HEK293 (cell line): ENCODE data around the gene RAI14.
A peak's percentile ranks its signal among the peaks of the same experiment; 100 is the strongest.

Experiments used
- AEBP2 ChIP-seq: fragments of 450-650 bp; formaldehyde crosslinking; IDR thresholded peaks from 2 replicates; pipeline ENCODE4 v1.5.1; 2016; ENCODE audit warnings: missing biosample characterization, missing genetic modification characterization, borderline replicate concordance
- KLF16 ChIP-seq: fragments of 450-650 bp; formaldehyde crosslinking; IDR thresholded peaks from 2 replicates; pipeline ENCODE4 v1.5.1; 2017; ENCODE audit warnings: missing biosample characterization, missing genetic modification characterization
- PRDM6 ChIP-seq: fragments of 450-650 bp; formaldehyde crosslinking; IDR thresholded peaks from 2 replicates; pipeline ENCODE4 v1.5.1; 2017; ENCODE audit warnings: missing biosample characterization, missing genetic modification characterization
- REPIN1 ChIP-seq: fragments of 450-650 bp; formaldehyde crosslinking; IDR thresholded peaks from 2 replicates; pipeline ENCODE4 v1.5.1; 2017; ENCODE audit warnings: missing biosample characterization, missing genetic modification characterization, low read depth
- ZBTB6 ChIP-seq: fragments of 450-650 bp; formaldehyde crosslinking; IDR thresholded peaks from 2 replicates; pipeline ENCODE4 v1.5.1; 2017; ENCODE audit warnings: missing biosample characterization, missing genetic modification characterization
- ZNF10 ChIP-seq: fragments of 450-650 bp; formaldehyde crosslinking; IDR thresholded peaks from 2 replicates; pipeline ENCODE4 v1.5.1; 2017; ENCODE audit warnings: missing biosample characterization, missing genetic modification characterization
- ZNF133 ChIP-seq: fragments of 450-650 bp; formaldehyde crosslinking; IDR thresholded peaks from 2 replicates; pipeline ENCODE4 v1.5.1; 2016; ENCODE audit warnings: missing biosample characterization, missing genetic modification characterization
- ZNF155 ChIP-seq: fragments of 450-650 bp; formaldehyde crosslinking; IDR thresholded peaks from 2 replicates; pipeline ENCODE4 v1.5.1; 2016; ENCODE audit warnings: missing biosample characterization, missing genetic modification characterization
- ZNF248 ChIP-seq: fragments of 450-650 bp; formaldehyde crosslinking; IDR thresholded peaks from 2 replicates; pipeline ENCODE4 v1.5.1; 2017; ENCODE audit warnings: missing biosample characterization, missing genetic modification characterization
- ZNF26 ChIP-seq: fragments of 450-650 bp; formaldehyde crosslinking; IDR thresholded peaks from 2 replicates; pipeline ENCODE4 v1.5.1; 2016; ENCODE audit warnings: missing biosample characterization, missing genetic modification characterization
- ZNF280D ChIP-seq: fragments of 450-650 bp; formaldehyde crosslinking; IDR thresholded peaks from 2 replicates; pipeline ENCODE4 v1.5.1; 2016; ENCODE audit warnings: missing biosample characterization, missing genetic modification characterization
- ZNF292 ChIP-seq: fragments of 450-650 bp; formaldehyde crosslinking; IDR thresholded peaks from 2 replicates; pipeline ENCODE4 v1.5.1; 2016; ENCODE audit warnings: low read depth, missing biosample characterization, missing genetic modification characterization, borderline replicate concordance
- ZNF335 ChIP-seq: fragments of 450-650 bp; formaldehyde crosslinking; conservative IDR thresholded peaks from 2 replicates; pipeline ENCODE4 v1.5.1; 2016; ENCODE audit warnings: missing biosample characterization, missing genetic modification characterization
- ZNF558 ChIP-seq: fragments of 450-650 bp; formaldehyde crosslinking; IDR thresholded peaks from 2 replicates; pipeline ENCODE4 v1.5.1; 2016; ENCODE audit warnings: missing biosample characterization, missing genetic modification characterization
- ZNF626 ChIP-seq: fragments of 450-650 bp; sonication (Bioruptor Pico); formaldehyde crosslinking; IDR thresholded peaks from 2 replicates; pipeline ENCODE4 v1.5.1; 2018; ENCODE audit warnings: missing biosample characterization, missing genetic modification characterization, inconsistent platforms
- ZNF670 ChIP-seq: fragments of 450-650 bp; formaldehyde crosslinking; IDR thresholded peaks from 2 replicates; pipeline ENCODE4 v1.5.1; 2016; ENCODE audit warnings: missing biosample characterization, missing genetic modification characterization, low read depth
- ZNF677 ChIP-seq: fragments of 450-650 bp; IDR thresholded peaks from 2 replicates; pipeline ENCODE4 v1.5.0; 2018; ENCODE audit warnings: missing biosample characterization, mild to moderate bottlenecking, missing genetic modification characterization, moderate library complexity
- ZNF768 ChIP-seq: fragments of 450-650 bp; formaldehyde crosslinking; IDR thresholded peaks from 2 replicates; pipeline ENCODE4 v1.5.1; 2018; ENCODE audit warnings: missing biosample characterization, mild to moderate bottlenecking, missing genetic modification characterization
- ZNF792 ChIP-seq: fragments of 450-650 bp; formaldehyde crosslinking; IDR thresholded peaks from 2 replicates; pipeline ENCODE4 v1.5.1; 2016; ENCODE audit warnings: missing biosample characterization, missing genetic modification characterization
- TF ChIP-seq, protein P1 (sequence below): fragments of 450-650 bp; formaldehyde crosslinking; IDR thresholded peaks from 2 replicates; pipeline ENCODE4 v1.5.1; 2016; ENCODE audit warnings: missing biosample characterization, missing genetic modification characterization
- TF ChIP-seq, protein P2 (sequence below): fragments of 450-650 bp; formaldehyde crosslinking; IDR thresholded peaks from 2 replicates; pipeline ENCODE4 v1.5.1; 2016; ENCODE audit warnings: missing biosample characterization, missing genetic modification characterization
- TF ChIP-seq, protein P3 (sequence below): fragments of 450-650 bp; formaldehyde crosslinking; IDR thresholded peaks from 2 replicates; pipeline ENCODE4 v1.5.1; 2016; ENCODE audit warnings: missing biosample characterization, missing genetic modification characterization

RAI14 gene

DNA sequence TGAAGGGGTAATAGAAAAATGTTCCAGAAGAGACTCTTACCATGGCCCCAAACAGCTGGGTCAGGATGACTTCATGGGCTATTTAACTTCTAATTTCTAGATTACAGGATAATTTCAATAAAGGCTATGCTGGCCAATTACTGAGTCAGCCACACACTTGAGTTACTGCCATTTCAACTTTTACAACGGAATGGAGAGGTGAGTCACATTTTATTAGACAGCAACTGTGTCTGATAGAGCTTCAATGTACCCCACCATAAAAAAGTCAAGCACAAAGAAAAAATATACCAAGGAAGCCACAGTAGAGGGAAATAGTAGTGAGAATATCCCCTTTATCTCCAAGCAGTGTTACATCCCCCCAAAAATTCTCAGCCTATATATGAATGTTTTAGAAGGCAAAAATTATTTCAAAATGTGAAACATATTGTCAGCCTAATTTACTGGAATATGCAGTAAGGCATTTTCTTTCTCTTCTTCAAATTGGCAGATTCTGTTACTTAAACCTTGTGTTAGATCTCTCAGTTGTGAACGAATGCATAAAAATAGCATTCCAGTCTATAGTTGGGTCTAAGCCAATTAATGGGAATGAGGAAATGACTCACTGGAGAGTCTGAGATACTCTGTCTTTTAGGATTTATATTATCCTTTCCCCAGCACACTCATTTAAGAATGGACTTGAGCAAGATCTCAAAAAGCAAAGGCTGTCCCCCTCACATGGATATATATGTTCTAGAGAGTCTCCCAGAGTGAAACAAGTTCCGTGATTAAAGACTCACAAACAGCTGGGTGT lies 47.1 kb upstream of the RAI14 start (continued):
- TF ChIP-seq ZNF248 (tag by site-specific recombination) (no peak), ZNF792 (tag by site-specific recombination) (no peak), PRDM6 (tag by site-specific recombination) (peak; percentile 100), ZNF155 (no peak), ZNF292 (tag by site-specific recombination) (no peak), ZNF626 (tag by site-specific recombination) (peak; percentile 9; the same call in 1 of the 2 replicates), ZNF10 (tag by site-specific recombination) (peak; percentile 79), KLF16 (tag by site-specific recombination) (no peak), REPIN1 (tag by site-specific recombination) (no peak), ZNF335 (tag by site-specific recombination) (peak; percentile 46), ZBTB6 (tag by site-specific recombination) (peak; percentile 75; the same call in 1 of the 2 replicates), ZNF670 (tag by site-specific recombination) (no peak), AEBP2 (no peak), ZNF133 (no peak), ZNF26 (tag by site-specific recombination) (no peak), ZNF768 (no peak), ZNF677 (no peak), ZNF558 (0 out of 2 replicates have a peak, but pooled peaks have one; percentile 60), ZNF280D (tag by site-specific recombination) (no peak)
- TF ChIP-seq, protein P1, sequence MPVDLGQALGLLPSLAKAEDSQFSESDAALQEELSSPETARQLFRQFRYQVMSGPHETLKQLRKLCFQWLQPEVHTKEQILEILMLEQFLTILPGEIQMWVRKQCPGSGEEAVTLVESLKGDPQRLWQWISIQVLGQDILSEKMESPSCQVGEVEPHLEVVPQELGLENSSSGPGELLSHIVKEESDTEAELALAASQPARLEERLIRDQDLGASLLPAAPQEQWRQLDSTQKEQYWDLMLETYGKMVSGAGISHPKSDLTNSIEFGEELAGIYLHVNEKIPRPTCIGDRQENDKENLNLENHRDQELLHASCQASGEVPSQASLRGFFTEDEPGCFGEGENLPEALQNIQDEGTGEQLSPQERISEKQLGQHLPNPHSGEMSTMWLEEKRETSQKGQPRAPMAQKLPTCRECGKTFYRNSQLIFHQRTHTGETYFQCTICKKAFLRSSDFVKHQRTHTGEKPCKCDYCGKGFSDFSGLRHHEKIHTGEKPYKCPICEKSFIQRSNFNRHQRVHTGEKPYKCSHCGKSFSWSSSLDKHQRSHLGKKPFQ (tag by site-specific recombination) = peak; percentile 87
- TF ChIP-seq, protein P2, sequence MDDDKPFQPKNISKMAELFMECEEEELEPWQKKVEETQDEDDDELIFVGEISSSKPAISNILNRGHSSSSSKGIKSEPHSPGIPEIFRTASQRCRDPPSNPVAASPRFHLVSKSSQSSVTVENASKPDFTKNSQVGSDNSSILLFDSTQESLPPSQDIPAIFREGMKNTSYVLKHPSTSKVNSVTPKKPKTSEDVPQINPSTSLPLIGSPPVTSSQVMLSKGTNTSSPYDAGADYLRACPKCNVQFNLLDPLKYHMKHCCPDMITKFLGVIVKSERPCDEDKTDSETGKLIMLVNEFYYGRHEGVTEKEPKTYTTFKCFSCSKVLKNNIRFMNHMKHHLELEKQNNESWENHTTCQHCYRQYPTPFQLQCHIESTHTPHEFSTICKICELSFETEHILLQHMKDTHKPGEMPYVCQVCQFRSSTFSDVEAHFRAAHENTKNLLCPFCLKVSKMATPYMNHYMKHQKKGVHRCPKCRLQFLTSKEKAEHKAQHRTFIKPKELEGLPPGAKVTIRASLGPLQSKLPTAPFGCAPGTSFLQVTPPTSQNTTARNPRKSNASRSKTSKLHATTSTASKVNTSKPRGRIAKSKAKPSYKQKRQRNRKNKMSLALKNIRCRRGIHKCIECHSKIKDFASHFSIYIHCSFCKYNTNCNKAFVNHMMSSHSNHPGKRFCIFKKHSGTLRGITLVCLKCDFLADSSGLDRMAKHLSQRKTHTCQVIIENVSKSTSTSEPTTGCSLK = no peak
- TF ChIP-seq, protein P3, sequence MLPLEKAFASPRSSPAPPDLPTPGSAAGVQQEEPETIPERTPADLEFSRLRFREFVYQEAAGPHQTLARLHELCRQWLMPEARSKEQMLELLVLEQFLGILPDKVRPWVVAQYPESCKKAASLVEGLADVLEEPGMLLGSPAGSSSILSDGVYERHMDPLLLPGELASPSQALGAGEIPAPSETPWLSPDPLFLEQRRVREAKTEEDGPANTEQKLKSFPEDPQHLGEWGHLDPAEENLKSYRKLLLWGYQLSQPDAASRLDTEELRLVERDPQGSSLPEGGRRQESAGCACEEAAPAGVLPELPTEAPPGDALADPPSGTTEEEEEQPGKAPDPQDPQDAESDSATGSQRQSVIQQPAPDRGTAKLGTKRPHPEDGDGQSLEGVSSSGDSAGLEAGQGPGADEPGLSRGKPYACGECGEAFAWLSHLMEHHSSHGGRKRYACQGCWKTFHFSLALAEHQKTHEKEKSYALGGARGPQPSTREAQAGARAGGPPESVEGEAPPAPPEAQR (tag by site-specific recombination) = no peak
